Natural killer cell (primary cell): ENCODE measurements around the gene SDF2. TPM values are rescaled to one million over a fixed set of nuclear protein-coding genes. Genes with fewer than 3 reads are reported as not detected.
A peak's percentile ranks its signal among the peaks of the same experiment; 100 is the strongest.

Experiments used
- ATAC-seq, 3 donors: fragments of 150-1000 bp in 2 of 3; fragments of 200-7000 bp in 1 of 3; cut with Tn5 transposase; 1 replicate in 1 of 3; 2 replicates in 2 of 3; pipeline ENCODE4 v1.10.0; 2021; ENCODE audit warnings: mild to moderate bottlenecking in 2 of 3, moderate library complexity in 2 of 3
- DNase-seq, 2 donors: peaks; one replicate each; pipeline versions ENCODE4 v3.0.0 to v3.0.0-alpha.2; 2013 to 2021; ENCODE audit warnings: mixed read lengths in 1 of 2
- H3K27ac ChIP-seq: one replicate; pipeline ENCODE4 v1.5.1; 2013; ENCODE audit warnings: mild to moderate bottlenecking, low read length
- H3K27me3 ChIP-seq: one replicate; pipeline ENCODE4 v1.6.1; 2013; ENCODE audit warnings: low read length; ENCODE audit not compliant: control insufficient read depth, insufficient read depth
- H3K36me3 ChIP-seq: one replicate; pipeline ENCODE4 v1.6.1; 2013; ENCODE audit warnings: low read length; ENCODE audit not compliant: control insufficient read depth, insufficient read depth
- H3K4me1 ChIP-seq: one replicate; pipeline ENCODE4 v1.6.1; 2013; ENCODE audit warnings: low read length; ENCODE audit not compliant: control insufficient read depth, insufficient read depth
- H3K4me3 ChIP-seq: one replicate; pipeline ENCODE4 v1.5.1; 2013; ENCODE audit warnings: low read length
- H3K9me3 ChIP-seq: one replicate; pipeline ENCODE4 v1.6.1; 2013; ENCODE audit warnings: low read length; ENCODE audit not compliant: control insufficient read depth, insufficient read depth
- H3K27ac Mint-ChIP-seq, 2 donors: one replicate each; pipeline ENCODE4 v1.8.0; 2022; ENCODE audit warnings: mild to moderate bottlenecking in 2 of 2, mixed read lengths in 2 of 2, moderate library complexity in 1 of 2
- H3K27me3 Mint-ChIP-seq, 2 donors: one replicate each; pipeline ENCODE4 v1.8.0; 2022; ENCODE audit warnings: low read depth in 2 of 2, mixed read lengths in 2 of 2
- H3K36me3 Mint-ChIP-seq: one replicate; pipeline ENCODE4 v1.8.0; 2022; ENCODE audit warnings: mixed read lengths
- H3K4me1 Mint-ChIP-seq, 2 donors: one replicate each; pipeline ENCODE4 v1.8.0; 2022; ENCODE audit warnings: mixed read lengths in 2 of 2
- H3K4me3 Mint-ChIP-seq: one replicate; pipeline ENCODE4 v1.8.0; 2022; ENCODE audit warnings: mild to moderate bottlenecking, moderate library complexity, mixed read lengths
- H3K9me3 Mint-ChIP-seq, 2 donors: one replicate each; pipeline ENCODE4 v1.8.0; 2022; ENCODE audit warnings: mixed read lengths in 2 of 2
- CTCF ChIP-seq: fragments of 200-600 bp; IDR thresholded peaks from one replicate; pipeline ENCODE4 v1.8.0; 2022; ENCODE audit warnings: antibody characterized with exemption
- WGBS: methylation state at CpG from one replicate; pipeline ENCODE4 v1.1.7; 2013; ENCODE audit warnings: missing lambda C conversion rate; ENCODE audit not compliant: insufficient coverage; 5-methylcytosine and 5-hydroxymethylcytosine counted together
- intact Hi-C: fragments of 100-400 bp; cut with micrococcal nuclease; formaldehyde crosslinking; loops from one replicate; pipeline ENCODE4 v1.14.2; 2022
- total RNA-seq, 4 donors: library from RNA; stranded (reverse); fragments of 120-200 nt in 1 of 4; gene quantifications; one replicate each; pipeline versions ENCODE4 v1.2.3 to v1.2.4, GENCODE V29; 2013 to 2022

SDF2 gene
- total RNA-seq, 3 donors from 2014 or later (not counting 1 experiment from before 2014, with no cell fraction given) = 53.0 to 65.3 (median 53.7) TPM

DNA sequence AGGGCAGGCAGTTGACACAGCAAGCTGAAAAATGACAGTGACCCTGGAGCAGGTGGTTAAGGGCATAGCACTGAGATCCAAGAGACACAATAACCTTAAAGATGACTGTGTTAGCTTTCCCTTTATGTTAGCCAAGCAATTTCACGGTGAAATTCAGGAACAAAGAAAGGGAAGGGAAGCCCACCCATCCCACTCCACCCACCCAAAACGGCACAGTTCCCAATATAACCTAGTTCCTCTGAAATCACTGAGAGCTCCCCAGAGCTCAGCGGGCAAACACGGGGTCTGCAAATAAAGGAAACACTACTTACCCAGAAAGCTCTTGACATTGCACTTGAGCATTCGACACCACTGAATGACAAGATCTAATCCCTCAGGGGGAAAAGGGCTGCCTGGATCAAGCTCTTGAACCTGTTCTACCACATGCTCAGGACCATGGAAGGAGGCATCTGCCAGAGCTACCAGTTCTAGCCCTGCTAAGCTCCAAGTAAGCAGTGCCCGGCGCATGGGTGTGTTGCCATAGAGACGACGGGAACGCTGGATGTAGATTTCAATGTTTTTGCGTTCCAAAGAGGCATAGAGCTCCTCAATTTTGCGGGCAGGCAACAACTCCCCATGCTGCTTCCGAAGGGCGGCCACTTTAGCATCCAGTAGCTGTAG is 27.4 kb downstream of the SDF2 start:
- WGBS = 94% methylated on average over 14 of the region's 14 CpGs
- Histone ChIP-seq H3K27me3 (no peaks in the 10 kb centered on the region), H3K36me3 (peaks cover 92% of the 10 kb centered on the region), H3K9me3 (no peaks in the 10 kb centered on the region), H3K4me1 (no peaks in the 10 kb centered on the region), H3K27ac (no peak overlapping the region), H3K4me3 (no peak overlapping the region)
- no peaks in the 10 kb centered on the region for H3K9me3 Mint-ChIP-seq
- intact Hi-C loops = no loop called here
- H3K27me3 Mint-ChIP-seq = no peaks in the 10 kb centered on the region
- H3K36me3 Mint-ChIP-seq = peaks cover 45% of the 10 kb centered on the region
- no peak overlapping the region for H3K27ac Mint-ChIP-seq
- peaks cover 19 to 21% of the 10 kb centered on the region in 2 donors for H3K4me1 Mint-ChIP-seq
- TF ChIP-seq CTCF = no peak
- H3K4me3 Mint-ChIP-seq = no peak overlapping the region
- ATAC-seq = no peak
- DNase-seq = no peak

DNA sequence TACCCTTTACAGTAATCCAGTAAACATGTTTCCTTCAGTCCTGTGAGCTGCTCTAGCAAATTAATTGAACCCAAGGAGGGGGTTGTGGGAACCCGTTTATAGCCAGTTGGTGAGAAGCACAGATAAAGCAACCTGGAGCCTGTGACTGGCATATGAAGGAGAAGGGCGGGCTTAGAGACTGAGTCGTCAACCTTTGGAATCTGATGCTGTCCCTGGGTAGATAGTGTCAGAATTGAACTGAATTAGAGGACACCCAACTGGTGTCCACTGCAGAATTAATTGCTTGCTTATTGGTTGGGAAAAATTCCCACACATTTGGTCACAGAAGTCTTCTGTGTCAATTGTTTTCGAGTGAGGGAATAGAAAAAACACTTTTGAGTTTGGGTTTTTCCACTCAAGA is 34.9 kb downstream of the SDF2 start:
- Mint-ChIP-seq H3K9me3 (no peaks in the 10 kb centered on the region), H3K27me3 (no peaks in the 10 kb centered on the region), H3K4me3 (no peak overlapping the region), H3K27ac (no peak overlapping the region), H3K36me3 (peaks cover 18% of the 10 kb centered on the region), H3K4me1 (no peaks in the 10 kb centered on the region)
- TF ChIP-seq CTCF = no peak
- H3K27ac ChIP-seq = no peak overlapping the region
- H3K36me3 ChIP-seq = peaks cover 63% of the 10 kb centered on the region
- intact Hi-C loops = no loop called here
- H3K4me1 ChIP-seq = no peaks in the 10 kb centered on the region
- DNase-seq (no peak), ATAC-seq (no peak)
- no peak overlapping the region for H3K4me3 ChIP-seq
- H3K27me3 ChIP-seq = no peaks in the 10 kb centered on the region
- H3K9me3 ChIP-seq = no peaks in the 10 kb centered on the region
- WGBS = 96% methylated on average over 4 of the region's 4 CpGs

DNA sequence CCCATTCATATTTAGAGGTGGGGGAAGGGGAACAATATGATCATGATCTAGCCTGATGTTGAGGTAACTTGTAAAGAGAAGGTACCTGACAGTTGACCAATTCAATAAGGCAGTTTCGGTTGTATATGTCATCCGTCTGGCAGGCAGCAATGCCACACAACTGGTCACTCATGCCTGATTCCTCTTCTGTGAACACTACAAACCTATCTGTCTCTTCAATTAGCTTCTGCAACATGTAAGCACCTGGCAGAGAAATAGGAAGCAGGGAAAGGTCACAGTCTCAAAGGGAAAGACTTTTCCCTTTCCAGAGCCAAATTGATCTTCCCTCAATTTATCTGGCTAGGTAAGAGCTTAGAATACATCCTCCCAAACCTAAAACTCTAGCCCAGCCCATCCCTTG is 37.6 kb downstream of the SDF2 start:
- H3K27ac Mint-ChIP-seq = peak overlapping the region in 1 of 2 donors; percentile 11
- Histone ChIP-seq H3K27ac (no peak overlapping the region), H3K36me3 (peaks cover 72% of the 10 kb centered on the region), H3K4me1 (no peaks in the 10 kb centered on the region), H3K9me3 (no peaks in the 10 kb centered on the region), H3K27me3 (no peaks in the 10 kb centered on the region), H3K4me3 (no peak overlapping the region)
- ATAC-seq (no peak), DNase-seq (no peak)
- no peak for TF ChIP-seq CTCF
- H3K9me3 Mint-ChIP-seq = no peaks in the 10 kb centered on the region
- WGBS = 87% methylated on average over 2 of the region's 2 CpGs
- intact Hi-C loops = no loop called here
- H3K4me3 Mint-ChIP-seq = no peak overlapping the region
- no peaks in the 10 kb centered on the region for H3K27me3 Mint-ChIP-seq
- H3K4me1 Mint-ChIP-seq = no peaks in the 10 kb centered on the region
- peaks cover 22% of the 10 kb centered on the region for H3K36me3 Mint-ChIP-seq

DNA sequence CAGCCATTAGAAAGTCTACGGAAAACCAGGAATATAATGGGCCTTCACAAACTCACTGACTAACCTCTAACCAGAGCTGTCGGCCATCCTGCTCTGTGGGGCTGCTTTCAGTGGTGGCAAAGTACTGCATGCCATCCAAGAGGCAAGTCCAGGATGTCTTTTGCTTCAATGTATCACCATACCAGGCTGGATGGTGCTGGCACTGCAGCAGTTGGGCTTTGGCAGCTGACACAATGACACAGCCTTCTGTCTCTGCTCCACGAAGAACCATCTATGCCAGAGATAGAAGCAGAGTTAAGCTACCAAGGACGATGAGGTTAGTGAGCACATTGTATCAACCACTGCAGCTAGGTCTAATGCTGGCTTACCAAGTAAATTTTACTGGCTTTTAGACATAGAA is 38.0 kb downstream of the SDF2 start:
- Histone ChIP-seq H3K27me3 (no peaks in the 10 kb centered on the region), H3K4me3 (no peak overlapping the region), H3K36me3 (peaks cover 76% of the 10 kb centered on the region), H3K9me3 (no peaks in the 10 kb centered on the region), H3K27ac (no peak overlapping the region), H3K4me1 (no peaks in the 10 kb centered on the region)
- Mint-ChIP-seq H3K36me3 (peaks cover 22% of the 10 kb centered on the region), H3K27ac (no peak overlapping the region), H3K4me3 (no peak overlapping the region), H3K27me3 (no peaks in the 10 kb centered on the region), H3K4me1 (no peaks in the 10 kb centered on the region), H3K9me3 (no peaks in the 10 kb centered on the region)
- no peak for TF ChIP-seq CTCF
- DNase-seq = no peak
- intact Hi-C loops = no loop called here
- ATAC-seq = no peak
- WGBS = 97% methylated on average over 4 of the region's 4 CpGs
